Mesothelial cell of epicardium (in vitro differentiated cells): ENCODE data around the gene ZNF750. TPM values are rescaled to one million over a fixed set of nuclear protein-coding genes. Genes with fewer than 3 reads are reported as not detected.

Experiments used
- DNase-seq, 2 experiments: peaks; one replicate each; pipeline ENCODE4 v3.0.0; 2021; ENCODE audit warnings: low spot score in 2 of 2; ENCODE audit not compliant: unreplicated experiment in 2 of 2
- H3K27ac Mint-ChIP-seq: 2 replicates; pipeline ENCODE4 v1.8.0; 2021; ENCODE audit warnings: mixed read lengths
- H3K27me3 Mint-ChIP-seq: 2 replicates; pipeline ENCODE4 v1.8.0; 2021; ENCODE audit warnings: low read depth, mixed read lengths
- H3K36me3 Mint-ChIP-seq: 2 replicates; pipeline ENCODE4 v1.8.0; 2021; ENCODE audit warnings: mixed read lengths
- H3K4me1 Mint-ChIP-seq: 2 replicates; pipeline ENCODE4 v1.8.0; 2021; ENCODE audit warnings: mixed read lengths
- H3K4me3 Mint-ChIP-seq: 2 replicates; pipeline ENCODE4 v1.8.0; 2021; ENCODE audit warnings: mild to moderate bottlenecking, moderate library complexity, mixed read lengths
- H3K9me3 Mint-ChIP-seq: 2 replicates; pipeline ENCODE4 v1.8.0; 2021; ENCODE audit warnings: mixed read lengths
- CTCF ChIP-seq: fragments of 200-600 bp; sonication (generic); IDR thresholded peaks from one replicate; pipeline ENCODE4 v1.5.0; 2021; ENCODE audit warnings: antibody characterized with exemption; ENCODE audit not compliant: unreplicated experiment
- total RNA-seq: library from RNA; stranded (reverse); gene quantifications from 3 replicates; pipeline ENCODE4 v1.2.1, GENCODE V29; 2021

The ZNF750 gene
- total RNA-seq, 1 donor from 2014 or later = 2.6 TPM

GRCh38 chr17:82866590-82867191 is 26.9 kb upstream of the ZNF750 start:
- H3K4me1 Mint-ChIP-seq = peaks cover 61% of the 10 kb centered on the region
- peak overlapping the region; percentile 81 for H3K27ac Mint-ChIP-seq
- H3K4me3 Mint-ChIP-seq = no peak overlapping the region
- H3K27me3 Mint-ChIP-seq = no peaks in the 10 kb centered on the region
- DNase-seq = no peak
- no peak for TF ChIP-seq CTCF
- H3K9me3 Mint-ChIP-seq = no peaks in the 10 kb centered on the region
- peaks cover 11% of the 10 kb centered on the region for H3K36me3 Mint-ChIP-seq

- TF ChIP-seq CTCF = no peak
- Mint-ChIP-seq H3K4me1 (peaks cover 65% of the 10 kb centered on the region), H3K4me3 (no peak overlapping the region), H3K36me3 (peaks cover 11% of the 10 kb centered on the region), H3K27me3 (no peaks in the 10 kb centered on the region), H3K27ac (peak overlapping the region; percentile 81), H3K9me3 (no peaks in the 10 kb centered on the region)
- DNase-seq = no peak
Measured at GRCh38 chr17:82865774-82866395, 26.1 kb upstream of the ZNF750 start.

- Mint-ChIP-seq H3K27ac (peak overlapping the region; percentile 81), H3K36me3 (peaks cover 5% of the 10 kb centered on the region), H3K27me3 (no peaks in the 10 kb centered on the region), H3K4me3 (no peak overlapping the region), H3K9me3 (no peaks in the 10 kb centered on the region), H3K4me1 (peaks cover 69% of the 10 kb centered on the region)
- no peak for TF ChIP-seq CTCF
- DNase-seq = no peak
Measured at GRCh38 chr17:82865274-82865673, 25.5 kb upstream of the ZNF750 start.

GRCh38 chr17:82864713-82865248 is 25.0 kb upstream of the ZNF750 start:
- H3K27me3 Mint-ChIP-seq = no peaks in the 10 kb centered on the region
- peaks cover 74% of the 10 kb centered on the region for H3K4me1 Mint-ChIP-seq
- peaks cover under 1% of the 10 kb centered on the region for H3K36me3 Mint-ChIP-seq
- DNase-seq = no peak
- H3K4me3 Mint-ChIP-seq = no peak overlapping the region
- peak overlapping the region; percentile 82 for H3K27ac Mint-ChIP-seq
- TF ChIP-seq CTCF = no peak
- H3K9me3 Mint-ChIP-seq = no peaks in the 10 kb centered on the region

GRCh38 chr17:82863941-82864712 is 24.3 kb upstream of the ZNF750 start:
- DNase-seq = no peak
- H3K27me3 Mint-ChIP-seq = no peaks in the 10 kb centered on the region
- H3K4me1 Mint-ChIP-seq = peaks cover 80% of the 10 kb centered on the region
- H3K9me3 Mint-ChIP-seq = no peaks in the 10 kb centered on the region
- no peak for TF ChIP-seq CTCF
- H3K36me3 Mint-ChIP-seq = no peaks in the 10 kb centered on the region
- H3K27ac Mint-ChIP-seq = peak overlapping the region; percentile 82
- peak overlapping the region; percentile 2 for H3K4me3 Mint-ChIP-seq
